ENCODE measurements around the gene NEFH.
"Not testable (repeated sequence)": the region's sequence is repeated elsewhere in the genome, so short reads cannot be mapped to it uniquely, and the experiment has no call there.

The NEFH gene

GRCh38 chr22:29479417-29480261 lies at the start of gene NEFH:
Gene NEFH, plus strand, starts transcription at chr22:29480218. Its CDS starts 45 bp downstream, at chr22:29480263.
- DNase-seq (ENCODE audit: low read depth in 2 of 2, low spot score in 1 of 2), result no peak

GRCh38 chr22:29431986-29432385 lies 48.0 kb upstream of the NEFH start:
- no peak for DNase-seq (ENCODE audit: low read depth in 2 of 2, low spot score in 1 of 2)

- no peak for DNase-seq (ENCODE audit: low read depth in 2 of 2, low spot score in 1 of 2)
Measured at GRCh38 chr22:29433856-29434255, 46.2 kb upstream of the NEFH start.

- DNase-seq (ENCODE audit: low read depth in 2 of 2, low spot score in 1 of 2), result no peak
Measured at GRCh38 chr22:29434288-29434687, 45.7 kb upstream of the NEFH start.

- no peak for DNase-seq (ENCODE audit: low read depth in 2 of 2, low spot score in 1 of 2)
Measured at GRCh38 chr22:29435236-29436136, 44.5 kb upstream of the NEFH start.

GRCh38 chr22:29438283-29438682 lies 41.7 kb upstream of the NEFH start, which contains the start of gene RFPL1:
Gene RFPL1, plus strand, starts transcription at chr22:29438583.
- not testable (repeated sequence) for DNase-seq (ENCODE audit: low read depth in 2 of 2, low spot score in 1 of 2)

- no peak for DNase-seq (ENCODE audit: low read depth in 2 of 2, low spot score in 1 of 2)
Measured at GRCh38 chr22:29442976-29443375, 37.0 kb upstream of the NEFH start.

GRCh38 chr22:29443452-29443851 lies 36.6 kb upstream of the NEFH start:
- no peak for DNase-seq (ENCODE audit: low read depth in 2 of 2, low spot score in 1 of 2)

- DNase-seq (ENCODE audit: low read depth in 2 of 2, low spot score in 1 of 2), result no peak
Measured at GRCh38 chr22:29443861-29444792, 35.9 kb upstream of the NEFH start.

GRCh38 chr22:29445508-29445907 lies 34.5 kb upstream of the NEFH start:
- DNase-seq (ENCODE audit: low read depth in 2 of 2, low spot score in 1 of 2), result no peak

- no peak for DNase-seq (ENCODE audit: low read depth in 2 of 2, low spot score in 1 of 2)
Measured at GRCh38 chr22:29447906-29448305, 32.1 kb upstream of the NEFH start.

GRCh38 chr22:29449296-29449875 lies 30.6 kb upstream of the NEFH start:
- no peak for DNase-seq (ENCODE audit: low read depth in 2 of 2, low spot score in 1 of 2)

- no peak for DNase-seq (ENCODE audit: low read depth in 2 of 2, low spot score in 1 of 2)
Measured at GRCh38 chr22:29450222-29450621, 29.8 kb upstream of the NEFH start.

- DNase-seq (ENCODE audit: low read depth in 2 of 2, low spot score in 1 of 2), result no peak
Measured at GRCh38 chr22:29451863-29452262, 28.2 kb upstream of the NEFH start.

GRCh38 chr22:29454276-29454675 lies 25.7 kb upstream of the NEFH start:
- no peak for DNase-seq (ENCODE audit: low read depth in 2 of 2, low spot score in 1 of 2)

GRCh38 chr22:29456211-29456671 lies 23.8 kb upstream of the NEFH start:
- DNase-seq (ENCODE audit: low read depth in 2 of 2, low spot score in 1 of 2), result no peak

- DNase-seq (ENCODE audit: low read depth in 2 of 2, low spot score in 1 of 2), result no peak
Measured at GRCh38 chr22:29457730-29458129, 22.3 kb upstream of the NEFH start.

- no peak for DNase-seq (ENCODE audit: low read depth in 2 of 2, low spot score in 1 of 2)
Measured at GRCh38 chr22:29458551-29458950, 21.5 kb upstream of the NEFH start.

- DNase-seq (ENCODE audit: low read depth in 2 of 2, low spot score in 1 of 2), result no peak
Measured at GRCh38 chr22:29459773-29460172, 20.2 kb upstream of the NEFH start.

- DNase-seq (ENCODE audit: low read depth in 2 of 2, low spot score in 1 of 2), result no peak
Measured at GRCh38 chr22:29461263-29461662, 18.8 kb upstream of the NEFH start.

Data from stimulated activated CD8-positive, alpha-beta memory T cell treated with anti-CD3 and anti-CD28 coated beads, Interleukin-4, amount 100 ng/mL, for 1 hour (primary cell).